Measurements from ENCODE around the gene TMEM163.

Gene TMEM163

GRCh38 chr2:134449157-134449556 is 269.6 kb downstream of the TMEM163 start:
- no peaks in the 10 kb centered on the region for H3K79me2 ChIP-seq (ENCODE audit: control insufficient read depth, insufficient read depth, low read length, poor library complexity)
- H2BK120ac ChIP-seq (ENCODE audit: insufficient read depth, low read length, poor library complexity) = no peak overlapping the region
- no peaks in the 10 kb centered on the region for H3K79me1 ChIP-seq (ENCODE audit: low read length)
- H3K23ac ChIP-seq (ENCODE audit: low read length) = no peak overlapping the region
- no peak overlapping the region for H2BK12ac ChIP-seq (ENCODE audit: low read length)
- H3K36me3 ChIP-seq (ENCODE audit: control insufficient read depth in 1 of 2, insufficient read depth in 2 of 2, low read length in 2 of 2) = peaks cover 3 to 9% of the 10 kb centered on the region in 2 experiments
- no peak overlapping the region for H4K12ac ChIP-seq (ENCODE audit: low read depth, low read length)
- no peak overlapping the region for H3K27ac ChIP-seq (ENCODE audit: low read depth, low read length)
- H3K14ac ChIP-seq (ENCODE audit: low read length) = no peak overlapping the region
- H3K4ac ChIP-seq (ENCODE audit: low read depth, low read length) = no peak overlapping the region
- WGBS (ENCODE audit: extremely low coverage, insufficient coverage, insufficient read length) = no CpG with 5 or more reads among the region's 7 CpGs
- H3K9ac ChIP-seq (ENCODE audit: low read length) = no peak overlapping the region
- no peak overlapping the region for H3K4me3 ChIP-seq (ENCODE audit: low read depth, low read length)
- no peak overlapping the region for H2AK5ac ChIP-seq (ENCODE audit: low read length)
- H4K91ac ChIP-seq (ENCODE audit: low read depth, low read length) = no peak overlapping the region
- no peak overlapping the region for H3K4me2 ChIP-seq (ENCODE audit: low read length)
- no peaks in the 10 kb centered on the region for H3K27me3 ChIP-seq (ENCODE audit: insufficient read depth, low read length)
- no peak overlapping the region for H2BK5ac ChIP-seq (ENCODE audit: low read depth, low read length, poor library complexity)
- no peak for DNase-seq
- no peak overlapping the region for H3K18ac ChIP-seq (ENCODE audit: low read length)
- no peak overlapping the region for H2AFZ ChIP-seq (ENCODE audit: insufficient read depth, low read length, poor library complexity)
- H3K4me1 ChIP-seq (ENCODE audit: control insufficient read depth in 1 of 2, insufficient read depth in 2 of 2, low read length in 2 of 2) = peaks cover 4 to 11% of the 10 kb centered on the region in 2 experiments
- H3K9me3 ChIP-seq (ENCODE audit: insufficient read depth, low read depth, low read length) = no peaks in the 10 kb centered on the region
- no peak overlapping the region for H4K8ac ChIP-seq (ENCODE audit: low read depth, low read length)

- no peak overlapping the region for H2BK120ac ChIP-seq (ENCODE audit: insufficient read depth, low read length, poor library complexity)
- no peaks in the 10 kb centered on the region for H3K79me2 ChIP-seq (ENCODE audit: control insufficient read depth, insufficient read depth, low read length, poor library complexity)
- no peak overlapping the region for H4K12ac ChIP-seq (ENCODE audit: low read depth, low read length)
- H2AK5ac ChIP-seq (ENCODE audit: low read length) = no peak overlapping the region
- no peaks in the 10 kb centered on the region for H3K79me1 ChIP-seq (ENCODE audit: low read length)
- no peak overlapping the region for H2BK12ac ChIP-seq (ENCODE audit: low read length)
- H2BK5ac ChIP-seq (ENCODE audit: low read depth, low read length, poor library complexity) = no peak overlapping the region
- H3K27ac ChIP-seq (ENCODE audit: low read depth, low read length) = no peak overlapping the region
- H3K4me3 ChIP-seq (ENCODE audit: low read depth, low read length) = no peak overlapping the region
- no peak for DNase-seq
- H3K18ac ChIP-seq (ENCODE audit: low read length) = no peak overlapping the region
- H3K9ac ChIP-seq (ENCODE audit: low read length) = no peak overlapping the region
- WGBS (ENCODE audit: extremely low coverage, insufficient coverage, insufficient read length) = no CpG with 5 or more reads among the region's 6 CpGs
- no peaks in the 10 kb centered on the region for H3K9me3 ChIP-seq (ENCODE audit: insufficient read depth, low read depth, low read length)
- no peak overlapping the region for H3K4me2 ChIP-seq (ENCODE audit: low read length)
- peaks cover 0 to 6% of the 10 kb centered on the region in 2 experiments for H3K4me1 ChIP-seq (ENCODE audit: control insufficient read depth in 1 of 2, insufficient read depth in 2 of 2, low read length in 2 of 2)
- H4K8ac ChIP-seq (ENCODE audit: low read depth, low read length) = no peak overlapping the region
- H3K36me3 ChIP-seq (ENCODE audit: control insufficient read depth in 1 of 2, insufficient read depth in 2 of 2, low read length in 2 of 2) = peaks cover 3 to 9% of the 10 kb centered on the region in 2 experiments
- H3K4ac ChIP-seq (ENCODE audit: low read depth, low read length) = no peak overlapping the region
- H3K14ac ChIP-seq (ENCODE audit: low read length) = no peak overlapping the region
- no peak overlapping the region for H3K23ac ChIP-seq (ENCODE audit: low read length)
- H4K91ac ChIP-seq (ENCODE audit: low read depth, low read length) = no peak overlapping the region
- no peak overlapping the region for H2AFZ ChIP-seq (ENCODE audit: insufficient read depth, low read length, poor library complexity)
- no peaks in the 10 kb centered on the region for H3K27me3 ChIP-seq (ENCODE audit: insufficient read depth, low read length)
Measured at GRCh38 chr2:134448650-134449049, 270.1 kb downstream of the TMEM163 start.

GRCh38 chr2:134447669-134448068 is 271.1 kb downstream of the TMEM163 start:
- no peak overlapping the region for H3K4me3 ChIP-seq (ENCODE audit: low read depth, low read length)
- peaks cover 0 to 3% of the 10 kb centered on the region in 2 experiments for H3K4me1 ChIP-seq (ENCODE audit: control insufficient read depth in 1 of 2, insufficient read depth in 2 of 2, low read length in 2 of 2)
- no peaks in the 10 kb centered on the region for H3K9me3 ChIP-seq (ENCODE audit: insufficient read depth, low read depth, low read length)
- no peak overlapping the region for H4K8ac ChIP-seq (ENCODE audit: low read depth, low read length)
- H3K18ac ChIP-seq (ENCODE audit: low read length) = no peak overlapping the region
- H3K4me2 ChIP-seq (ENCODE audit: low read length) = no peak overlapping the region
- no peak overlapping the region for H2BK5ac ChIP-seq (ENCODE audit: low read depth, low read length, poor library complexity)
- no peak for DNase-seq
- H2BK12ac ChIP-seq (ENCODE audit: low read length) = no peak overlapping the region
- H3K79me2 ChIP-seq (ENCODE audit: control insufficient read depth, insufficient read depth, low read length, poor library complexity) = no peaks in the 10 kb centered on the region
- H2AK5ac ChIP-seq (ENCODE audit: low read length) = no peak overlapping the region
- H4K91ac ChIP-seq (ENCODE audit: low read depth, low read length) = no peak overlapping the region
- no peak overlapping the region for H3K14ac ChIP-seq (ENCODE audit: low read length)
- no peaks in the 10 kb centered on the region for H3K79me1 ChIP-seq (ENCODE audit: low read length)
- no CpG with 5 or more reads among the region's 4 CpGs for WGBS (ENCODE audit: extremely low coverage, insufficient coverage, insufficient read length)
- H2AFZ ChIP-seq (ENCODE audit: insufficient read depth, low read length, poor library complexity) = no peak overlapping the region
- no peak overlapping the region for H3K4ac ChIP-seq (ENCODE audit: low read depth, low read length)
- H3K23ac ChIP-seq (ENCODE audit: low read length) = no peak overlapping the region
- no peak overlapping the region for H2BK120ac ChIP-seq (ENCODE audit: insufficient read depth, low read length, poor library complexity)
- H3K27ac ChIP-seq (ENCODE audit: low read depth, low read length) = no peak overlapping the region
- no peaks in the 10 kb centered on the region for H3K27me3 ChIP-seq (ENCODE audit: insufficient read depth, low read length)
- H3K36me3 ChIP-seq (ENCODE audit: control insufficient read depth in 1 of 2, insufficient read depth in 2 of 2, low read length in 2 of 2) = peaks cover 3 to 9% of the 10 kb centered on the region in 2 experiments
- H3K9ac ChIP-seq (ENCODE audit: low read length) = no peak overlapping the region
- no peak overlapping the region for H4K12ac ChIP-seq (ENCODE audit: low read depth, low read length)

DNA sequence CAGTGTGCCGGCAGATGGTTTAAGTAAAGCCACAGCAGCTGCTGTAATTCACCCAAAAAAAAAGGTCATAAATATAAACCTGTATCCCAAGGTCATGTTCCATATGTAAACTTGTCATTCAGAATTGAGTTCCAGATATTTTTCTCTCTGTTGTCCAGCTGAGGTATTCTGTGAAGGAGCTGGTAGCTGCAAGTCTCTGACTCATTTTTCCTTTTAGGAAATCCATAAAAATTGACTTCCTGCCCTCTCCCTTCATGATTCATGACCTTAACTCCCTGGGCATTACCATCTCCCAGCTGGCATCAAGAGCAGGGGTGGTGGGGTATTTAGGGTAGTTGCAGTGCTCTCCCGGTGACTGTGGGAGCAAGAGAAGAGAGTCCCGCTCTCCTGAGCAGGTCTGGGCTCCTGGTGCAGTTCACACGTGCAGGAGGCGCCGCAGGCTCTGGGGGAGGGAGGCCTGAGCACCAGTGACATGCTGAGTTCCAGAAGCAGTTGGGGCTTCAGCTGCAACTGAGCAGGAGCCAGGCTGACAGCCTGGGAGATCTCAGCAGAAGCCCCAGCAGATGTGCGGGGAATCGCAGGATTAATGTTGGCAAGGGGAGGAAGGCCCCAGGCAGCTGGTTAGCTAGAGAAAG is 272.3 kb downstream of the TMEM163 start:
- no peak overlapping the region for H2AFZ ChIP-seq (ENCODE audit: insufficient read depth, low read length, poor library complexity)
- no peak overlapping the region for H3K18ac ChIP-seq (ENCODE audit: low read length)
- no peak overlapping the region for H3K23ac ChIP-seq (ENCODE audit: low read length)
- H3K79me1 ChIP-seq (ENCODE audit: low read length) = no peaks in the 10 kb centered on the region
- H2BK120ac ChIP-seq (ENCODE audit: insufficient read depth, low read length, poor library complexity) = no peak overlapping the region
- H2BK5ac ChIP-seq (ENCODE audit: low read depth, low read length, poor library complexity) = no peak overlapping the region
- H2AK5ac ChIP-seq (ENCODE audit: low read length) = no peak overlapping the region
- H4K12ac ChIP-seq (ENCODE audit: low read depth, low read length) = no peak overlapping the region
- H3K36me3 ChIP-seq (ENCODE audit: control insufficient read depth in 1 of 2, insufficient read depth in 2 of 2, low read length in 2 of 2) = peaks cover 3 to 12% of the 10 kb centered on the region in 2 experiments
- H2BK12ac ChIP-seq (ENCODE audit: low read length) = no peak overlapping the region
- DNase-seq = no peak
- no peak overlapping the region for H4K91ac ChIP-seq (ENCODE audit: low read depth, low read length)
- no peak overlapping the region for H3K4ac ChIP-seq (ENCODE audit: low read depth, low read length)
- no peaks in the 10 kb centered on the region for H3K27me3 ChIP-seq (ENCODE audit: insufficient read depth, low read length)
- no peak overlapping the region for H4K8ac ChIP-seq (ENCODE audit: low read depth, low read length)
- H3K9ac ChIP-seq (ENCODE audit: low read length) = no peak overlapping the region
- peaks cover 0 to 3% of the 10 kb centered on the region in 2 experiments for H3K4me1 ChIP-seq (ENCODE audit: control insufficient read depth in 1 of 2, insufficient read depth in 2 of 2, low read length in 2 of 2)
- no peaks in the 10 kb centered on the region for H3K79me2 ChIP-seq (ENCODE audit: control insufficient read depth, insufficient read depth, low read length, poor library complexity)
- no CpG with 5 or more reads among the region's 8 CpGs for WGBS (ENCODE audit: extremely low coverage, insufficient coverage, insufficient read length)
- H3K14ac ChIP-seq (ENCODE audit: low read length) = no peak overlapping the region
- H3K27ac ChIP-seq (ENCODE audit: low read depth, low read length) = no peak overlapping the region
- no peak overlapping the region for H3K4me3 ChIP-seq (ENCODE audit: low read depth, low read length)
- H3K9me3 ChIP-seq (ENCODE audit: insufficient read depth, low read depth, low read length) = no peaks in the 10 kb centered on the region
- H3K4me2 ChIP-seq (ENCODE audit: low read length) = no peak overlapping the region
